HUES64 (cell line): ENCODE measurements around the gene TMEM114.
A peak's percentile ranks its signal among the peaks of the same experiment; 100 is the strongest.

Source experiments
- H3K27ac ChIP-seq: 2 replicates; pipeline ENCODE4 v1.7.0; 2013; ENCODE audit warnings: low read depth, low read length, inconsistent platforms
- H3K27me3 ChIP-seq: 2 replicates; pipeline ENCODE4 v1.6.1; 2013; ENCODE audit warnings: mild to moderate bottlenecking, low read length; ENCODE audit not compliant: insufficient read depth
- H3K36me3 ChIP-seq: 2 replicates; pipeline ENCODE4 v1.6.1; 2013; ENCODE audit warnings: mild to moderate bottlenecking, low read length; ENCODE audit not compliant: insufficient read depth
- H3K4me1 ChIP-seq: 2 replicates; pipeline ENCODE4 v1.6.1; 2013; ENCODE audit warnings: mild to moderate bottlenecking, low read length, moderate library complexity; ENCODE audit not compliant: insufficient read depth
- H3K4me3 ChIP-seq: 2 replicates; pipeline ENCODE4 v1.5.1; 2013; ENCODE audit warnings: mild to moderate bottlenecking, low read length, moderate library complexity
- H3K9ac ChIP-seq: 2 replicates; pipeline ENCODE4 v1.6.1; 2013; ENCODE audit warnings: mild to moderate bottlenecking, low read depth, low read length
- H3K9me3 ChIP-seq: 2 replicates; pipeline ENCODE4 v1.6.1; 2013; ENCODE audit warnings: low read depth, low read length; ENCODE audit not compliant: insufficient read depth
- WGBS: fragments of 150-250, 120-280 bp; methylation state at CpG from one replicate; pipeline ENCODE4 v1.1.7; 2013; ENCODE audit warnings: missing lambda C conversion rate; 5-methylcytosine and 5-hydroxymethylcytosine counted together

Gene TMEM114

GRCh38 chr16:8607214-8607613 is 16.9 kb upstream of the TMEM114 start:
- Histone ChIP-seq H3K36me3 (no peaks in the 10 kb centered on the region), H3K9ac (no peak overlapping the region), H3K4me1 (peaks cover 8% of the 10 kb centered on the region; the same call in 1 of the 2 replicates), H3K27ac (no peak overlapping the region), H3K9me3 (no peaks in the 10 kb centered on the region), H3K4me3 (no peak overlapping the region), H3K27me3 (no peaks in the 10 kb centered on the region)
- WGBS: 88% methylated on average over 9 of the region's 9 CpGs

DNA sequence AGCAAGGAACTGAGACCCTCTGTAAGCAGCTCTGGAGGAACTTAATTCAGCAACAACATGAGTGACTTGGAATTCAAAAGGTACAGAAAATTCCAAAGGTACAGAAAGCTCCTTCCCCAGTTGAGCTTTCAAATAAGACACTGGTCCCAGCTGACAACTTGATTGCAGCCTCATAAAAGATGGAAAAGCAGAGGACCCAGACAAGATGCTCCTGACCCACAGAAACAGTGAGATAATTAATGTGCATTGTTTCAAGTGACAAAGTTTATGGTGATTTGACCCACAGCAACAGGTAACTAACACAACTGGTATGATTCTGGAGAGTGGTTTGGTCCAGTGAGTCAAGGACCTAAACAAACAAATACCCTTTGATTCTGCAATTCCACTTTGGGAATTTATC is 15.2 kb upstream of the TMEM114 start:
- H3K9ac ChIP-seq: no peak overlapping the region
- no peak overlapping the region for H3K4me3 ChIP-seq
- no peaks in the 10 kb centered on the region for H3K36me3 ChIP-seq
- H3K27me3 ChIP-seq: no peaks in the 10 kb centered on the region
- H3K9me3 ChIP-seq: no peaks in the 10 kb centered on the region
- peaks cover 8% of the 10 kb centered on the region; the same call in 1 of the 2 replicates for H3K4me1 ChIP-seq
- no peak overlapping the region for H3K27ac ChIP-seq

- Histone ChIP-seq H3K36me3 (no peaks in the 10 kb centered on the region), H3K4me1 (peaks cover 8% of the 10 kb centered on the region; the same call in 1 of the 2 replicates), H3K27me3 (no peaks in the 10 kb centered on the region), H3K27ac (no peak overlapping the region), H3K4me3 (no peak overlapping the region), H3K9me3 (peaks cover 4% of the 10 kb centered on the region), H3K9ac (no peak overlapping the region)
- WGBS: 85% methylated on average over 11 of the region's 11 CpGs
Measured at GRCh38 chr16:8600144-8600775, 9.9 kb upstream of the TMEM114 start.

DNA sequence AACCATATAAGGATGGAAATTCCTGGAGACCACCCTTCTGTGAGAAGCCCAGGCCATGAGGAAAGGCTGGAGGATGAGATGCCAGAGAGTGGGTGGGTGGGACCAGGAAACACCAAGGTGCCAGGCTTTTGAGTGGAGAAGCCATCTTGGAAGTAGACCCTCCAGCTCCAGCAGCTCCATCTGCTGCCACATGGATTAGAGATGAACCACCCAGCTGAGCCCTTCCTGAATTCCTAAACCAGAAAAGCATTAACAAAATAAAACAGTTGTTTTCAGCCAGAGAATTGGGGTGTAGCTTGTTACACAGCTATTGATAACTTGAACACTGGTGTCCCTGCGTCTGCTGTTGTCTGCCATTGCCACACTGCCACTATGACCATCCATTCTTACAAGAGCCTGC is 6.3 kb upstream of the TMEM114 start:
- Histone ChIP-seq H3K27me3 (peaks cover 16% of the 10 kb centered on the region), H3K9me3 (peaks cover 4% of the 10 kb centered on the region), H3K4me3 (no peak overlapping the region), H3K9ac (no peak overlapping the region), H3K4me1 (no peaks in the 10 kb centered on the region), H3K27ac (no peak overlapping the region), H3K36me3 (no peaks in the 10 kb centered on the region)
- WGBS: 91% methylated on average over 1 of the region's 1 CpG

DNA sequence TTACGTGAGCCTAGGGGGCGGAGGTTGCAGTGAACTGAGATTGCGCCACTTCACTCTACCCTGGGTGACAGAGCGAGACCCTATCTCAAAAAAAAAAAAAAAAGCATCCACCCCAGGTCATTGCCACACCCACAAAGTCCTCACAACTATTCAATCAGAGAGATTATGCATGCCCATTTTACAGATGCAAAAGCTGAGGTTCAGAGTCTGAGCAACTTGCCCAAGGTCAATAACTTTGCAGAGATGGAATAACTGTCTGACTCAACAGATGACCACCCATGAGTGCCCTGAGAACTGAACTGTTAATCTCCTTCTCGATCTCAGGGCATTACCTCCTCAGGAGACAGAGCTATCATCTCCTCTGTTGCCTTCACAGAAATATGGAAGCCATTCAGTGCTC is 5.5 kb upstream of the TMEM114 start:
- 90% methylated on average over 5 of the region's 5 CpGs for WGBS
- peaks cover 4% of the 10 kb centered on the region for H3K9me3 ChIP-seq
- H3K27ac ChIP-seq: no peak overlapping the region

GRCh38 chr16:8594149-8594666 is 3.9 kb upstream of the TMEM114 start:
- Histone ChIP-seq H3K27me3 (peaks cover 40% of the 10 kb centered on the region), H3K4me3 (no peak overlapping the region), H3K36me3 (no peaks in the 10 kb centered on the region), H3K9ac (no peak overlapping the region), H3K27ac (no peak overlapping the region), H3K9me3 (peaks cover 4% of the 10 kb centered on the region), H3K4me1 (no peaks in the 10 kb centered on the region)
- WGBS: 82% methylated on average over 9 of the region's 9 CpGs

More for the DNA sequence above, 5.5 kb upstream of the TMEM114 start:
- Histone ChIP-seq H3K4me1 (no peaks in the 10 kb centered on the region), H3K9ac (no peak overlapping the region), H3K4me3 (no peak overlapping the region), H3K36me3 (no peaks in the 10 kb centered on the region), H3K27me3 (peaks cover 24% of the 10 kb centered on the region)

DNA sequence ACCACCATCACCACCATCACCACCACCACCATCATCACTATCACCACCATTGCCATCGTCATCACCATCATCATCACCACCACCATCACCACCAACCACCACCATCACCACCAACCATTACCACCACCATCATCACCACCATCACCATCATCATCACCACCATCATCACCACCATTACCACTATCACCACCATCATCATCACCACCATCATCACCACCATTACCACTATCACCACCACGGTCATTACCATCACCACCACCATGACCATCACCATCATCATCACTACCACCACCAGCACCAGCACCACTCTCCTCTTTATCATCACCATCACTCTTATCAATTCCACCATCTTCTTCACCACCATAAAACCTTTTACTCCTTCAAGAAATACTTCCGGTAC is 1.1 kb upstream of the TMEM114 start:
- no peak overlapping the region for H3K27ac ChIP-seq
- H3K9ac ChIP-seq: no peak overlapping the region
- peaks cover 4% of the 10 kb centered on the region; the same call in 1 of the 2 replicates for H3K9me3 ChIP-seq
- peaks cover 3% of the 10 kb centered on the region; the same call in 1 of the 2 replicates for H3K4me1 ChIP-seq
- H3K27me3 ChIP-seq: peaks cover 66% of the 10 kb centered on the region
- no peaks in the 10 kb centered on the region for H3K36me3 ChIP-seq
- no peak overlapping the region for H3K4me3 ChIP-seq
- 95% methylated on average over 3 of the region's 3 CpGs for WGBS

DNA sequence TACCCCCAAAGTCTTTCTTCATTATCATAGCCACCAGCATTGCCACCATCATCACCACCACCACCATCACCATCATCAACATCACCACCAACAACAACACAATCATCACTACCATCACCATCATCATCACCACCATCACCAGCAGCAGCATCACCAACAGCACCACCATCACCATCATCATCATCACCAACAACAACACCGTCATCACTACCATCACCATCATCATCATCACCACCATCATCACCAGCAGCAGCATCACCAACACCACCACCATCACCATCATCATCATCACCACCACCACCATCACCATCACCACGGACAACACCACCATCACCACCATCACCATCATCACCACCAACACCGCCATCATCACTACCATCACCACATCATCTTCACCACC is 500 bp upstream of the TMEM114 start:
- Histone ChIP-seq H3K4me1 (peaks cover 3% of the 10 kb centered on the region; the same call in 1 of the 2 replicates), H3K27ac (no peak overlapping the region), H3K9ac (no peak overlapping the region), H3K36me3 (no peaks in the 10 kb centered on the region), H3K4me3 (0 out of 2 replicates have a peak overlapping the region, but pooled peaks have one; percentile 63), H3K27me3 (peaks cover 68% of the 10 kb centered on the region), H3K9me3 (no peaks in the 10 kb centered on the region)
- whole genome bisulfite sequencing: 92% methylated on average over 3 of the region's 3 CpGs

DNA sequence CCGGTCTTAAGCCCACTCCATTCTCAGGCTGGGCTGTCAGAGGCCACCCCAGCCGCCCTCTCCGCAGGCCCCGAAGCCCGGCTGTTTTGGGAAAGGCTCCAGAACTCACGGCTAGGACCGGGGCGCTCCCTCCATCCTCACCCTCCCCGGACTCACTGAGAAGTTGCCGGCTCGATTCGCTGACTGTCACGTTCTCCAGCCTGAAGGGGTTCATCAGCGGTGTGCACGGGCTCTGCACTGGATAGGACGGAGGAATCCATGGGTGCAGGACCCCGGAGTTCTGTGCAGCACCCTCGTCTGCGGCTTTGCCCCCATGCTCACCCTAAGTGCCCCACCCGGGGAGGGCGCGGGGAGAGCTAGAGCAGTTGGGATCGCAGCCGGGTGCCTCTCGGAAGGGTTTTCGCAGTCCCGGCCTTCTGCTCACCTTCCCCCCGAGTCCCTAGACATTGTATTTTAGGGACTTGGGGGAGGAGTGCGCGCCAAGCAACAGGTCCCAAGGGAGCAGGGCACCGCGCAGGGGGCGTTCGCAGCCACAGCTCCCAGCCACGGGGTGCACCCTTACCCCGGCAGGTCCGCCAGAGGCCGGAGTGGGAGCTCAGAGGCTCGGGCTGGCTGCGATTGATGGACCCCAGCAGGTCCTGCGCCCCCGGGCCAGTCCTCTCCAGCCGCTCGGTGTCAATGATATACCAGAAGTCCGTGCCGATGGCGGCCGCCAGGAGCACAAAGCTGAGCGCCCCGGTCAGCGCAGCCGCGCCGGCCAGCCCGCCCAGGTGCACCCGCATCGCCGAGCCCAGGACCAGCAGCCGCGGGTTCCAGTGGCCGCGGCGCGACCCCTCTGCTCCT is 1.0 kb downstream of the TMEM114 start:
- Histone ChIP-seq H3K4me3 (peak overlapping the region; percentile 63), H3K27ac (no peak overlapping the region), H3K9me3 (no peaks in the 10 kb centered on the region), H3K27me3 (peaks cover 70% of the 10 kb centered on the region), H3K9ac (peak overlapping the region; percentile 52; the same call in 1 of the 2 replicates), H3K4me1 (peaks cover 3% of the 10 kb centered on the region; the same call in 1 of the 2 replicates), H3K36me3 (no peaks in the 10 kb centered on the region)
- 1% methylated on average over 64 of the region's 64 CpGs for WGBS

- H3K9me3 ChIP-seq: no peaks in the 10 kb centered on the region
- H3K9ac ChIP-seq: no peak overlapping the region
- H3K36me3 ChIP-seq: no peaks in the 10 kb centered on the region
- peak overlapping the region; percentile 63 for H3K4me3 ChIP-seq
- peaks cover 3% of the 10 kb centered on the region; the same call in 1 of the 2 replicates for H3K4me1 ChIP-seq
- H3K27ac ChIP-seq: no peak overlapping the region
- WGBS: 1% methylated on average over 9 of the region's 9 CpGs
- peaks cover 70% of the 10 kb centered on the region for H3K27me3 ChIP-seq
Measured at GRCh38 chr16:8588682-8589056, 1.6 kb downstream of the TMEM114 start.

DNA sequence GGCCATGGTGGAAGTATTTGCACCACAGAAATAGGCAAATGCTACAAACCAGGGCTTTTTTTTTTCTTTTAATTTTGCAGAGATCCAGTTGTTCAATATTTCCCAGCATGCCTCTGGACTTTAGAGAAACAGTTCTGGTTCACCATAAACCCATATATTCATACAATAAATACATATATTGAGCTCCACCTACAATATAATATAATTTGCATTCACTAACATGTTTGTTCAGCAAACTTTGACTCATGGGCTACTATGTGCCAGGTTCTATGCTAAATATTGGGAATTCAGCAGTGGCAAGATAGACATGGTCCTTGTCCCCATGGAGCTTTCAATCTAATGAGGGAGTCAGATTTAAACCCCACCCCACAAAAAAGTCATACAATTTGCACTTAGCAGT is 3.2 kb downstream of the TMEM114 start:
- Histone ChIP-seq H3K9me3 (no peaks in the 10 kb centered on the region), H3K27me3 (peaks cover 59% of the 10 kb centered on the region), H3K4me1 (peaks cover 3% of the 10 kb centered on the region; the same call in 1 of the 2 replicates), H3K9ac (no peak overlapping the region), H3K27ac (no peak overlapping the region), H3K4me3 (no peak overlapping the region), H3K36me3 (no peaks in the 10 kb centered on the region)
